Measurements from ENCODE around the gene SYNGR3.
A peak's percentile ranks its signal among the peaks of the same experiment; 100 is the strongest.

Gene SYNGR3

GRCh38 chr16:2019518-2019920 lies 29.7 kb downstream of the SYNGR3 start, which contains the start of gene NPW:
TSS of gene NPW (plus strand) at chr16:2019785.
- TF ChIP-seq CTCF (IDR thresholded peaks at IDR 0.05; ENCODE audit: borderline replicate concordance, insufficient read depth, low read depth, low read length) = no peak

GRCh38 chr16:2019921-2020831 lies 30.4 kb downstream of the SYNGR3 start:
- no peak overlapping the region for H3K4me3 ChIP-seq (ENCODE audit: low read depth, low read length)
- no peak for TF ChIP-seq CTCF (IDR thresholded peaks at IDR 0.05; ENCODE audit: borderline replicate concordance, insufficient read depth, low read depth, low read length)

More at GRCh38 chr16:2019518-2019920, 29.7 kb downstream of the SYNGR3 start, which contains the start of gene NPW:
- no peak within 1 kb of the TSS for H3K4me3 ChIP-seq (ENCODE audit: low read depth, low read length)

- TF ChIP-seq CTCF (IDR thresholded peaks at IDR 0.05; ENCODE audit: borderline replicate concordance, insufficient read depth, low read depth, low read length) = no peak
- H3K4me3 ChIP-seq (ENCODE audit: low read depth, low read length) = no peak overlapping the region
These were observed 32.9 kb downstream of the SYNGR3 start for GRCh38 chr16:2022723-2023091.

GRCh38 chr16:2023092-2024031 lies 33.6 kb downstream of the SYNGR3 start:
- peak; percentile 98 for TF ChIP-seq CTCF (IDR thresholded peaks at IDR 0.05; ENCODE audit: borderline replicate concordance, insufficient read depth, low read depth, low read length)
- peak overlapping the region; percentile 18 for H3K4me3 ChIP-seq (ENCODE audit: low read depth, low read length)

- no peak for TF ChIP-seq CTCF (IDR thresholded peaks at IDR 0.05; ENCODE audit: borderline replicate concordance, insufficient read depth, low read depth, low read length)
- no peak overlapping the region for H3K4me3 ChIP-seq (ENCODE audit: low read depth, low read length)
These were observed 34.3 kb downstream of the SYNGR3 start for GRCh38 chr16:2024032-2024420.

- H3K4me3 ChIP-seq (ENCODE audit: low read depth, low read length) = no peak overlapping the region
- no peak for TF ChIP-seq CTCF (IDR thresholded peaks at IDR 0.05; ENCODE audit: borderline replicate concordance, insufficient read depth, low read depth, low read length)
These were observed 35.5 kb downstream of the SYNGR3 start for GRCh38 chr16:2025251-2025650.

Measured in GM12875 (cell line).